ENCODE data around the gene TMEM134.

DNA sequence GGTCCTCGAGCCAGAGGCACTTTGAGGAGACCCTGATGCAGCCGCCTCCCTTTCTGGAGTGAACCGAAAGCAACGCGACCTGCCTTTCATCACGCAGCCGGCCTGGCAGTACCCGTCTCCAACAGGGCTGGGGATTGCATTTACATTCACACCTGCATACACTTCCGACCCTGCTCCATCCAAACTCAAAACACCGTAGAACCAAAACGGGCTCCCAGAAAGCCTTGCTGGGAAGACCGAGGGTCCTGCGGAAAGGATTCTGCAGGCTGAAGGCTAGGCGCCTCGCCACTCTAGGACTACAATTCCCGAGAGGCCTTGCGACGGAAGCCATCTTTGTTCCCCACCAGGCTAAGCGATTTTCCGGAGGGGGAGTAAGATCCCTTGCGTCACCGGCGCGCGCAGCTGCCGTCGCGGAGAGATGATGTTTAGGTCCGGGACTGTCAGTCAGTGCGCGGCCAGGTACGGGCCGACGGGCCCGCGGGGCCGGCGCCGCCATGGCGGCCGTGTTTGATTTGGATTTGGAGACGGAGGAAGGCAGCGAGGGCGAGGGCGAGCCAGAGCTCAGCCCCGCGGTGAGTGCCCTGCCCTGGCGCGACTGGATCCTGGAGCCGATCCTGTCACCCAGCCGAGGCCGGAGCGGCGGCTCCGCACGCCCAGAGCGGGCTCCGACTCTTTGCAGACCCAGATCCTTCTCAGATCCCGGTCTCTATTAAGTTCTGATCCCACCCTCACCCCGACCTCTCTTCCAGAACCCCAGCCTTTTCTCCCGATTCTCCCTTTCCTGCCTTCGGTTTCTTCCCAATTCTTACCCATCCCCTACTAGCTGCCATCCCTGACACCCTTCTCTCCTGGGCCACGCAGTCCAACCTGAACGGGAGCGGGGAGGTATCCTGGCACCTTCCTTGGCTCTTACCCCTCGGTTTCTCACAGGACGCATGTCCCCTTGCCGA, 40.7 kb downstream of the TMEM134 start, which contains the start of gene RPS6KB2:
- TF ChIP-seq, protein P1, sequence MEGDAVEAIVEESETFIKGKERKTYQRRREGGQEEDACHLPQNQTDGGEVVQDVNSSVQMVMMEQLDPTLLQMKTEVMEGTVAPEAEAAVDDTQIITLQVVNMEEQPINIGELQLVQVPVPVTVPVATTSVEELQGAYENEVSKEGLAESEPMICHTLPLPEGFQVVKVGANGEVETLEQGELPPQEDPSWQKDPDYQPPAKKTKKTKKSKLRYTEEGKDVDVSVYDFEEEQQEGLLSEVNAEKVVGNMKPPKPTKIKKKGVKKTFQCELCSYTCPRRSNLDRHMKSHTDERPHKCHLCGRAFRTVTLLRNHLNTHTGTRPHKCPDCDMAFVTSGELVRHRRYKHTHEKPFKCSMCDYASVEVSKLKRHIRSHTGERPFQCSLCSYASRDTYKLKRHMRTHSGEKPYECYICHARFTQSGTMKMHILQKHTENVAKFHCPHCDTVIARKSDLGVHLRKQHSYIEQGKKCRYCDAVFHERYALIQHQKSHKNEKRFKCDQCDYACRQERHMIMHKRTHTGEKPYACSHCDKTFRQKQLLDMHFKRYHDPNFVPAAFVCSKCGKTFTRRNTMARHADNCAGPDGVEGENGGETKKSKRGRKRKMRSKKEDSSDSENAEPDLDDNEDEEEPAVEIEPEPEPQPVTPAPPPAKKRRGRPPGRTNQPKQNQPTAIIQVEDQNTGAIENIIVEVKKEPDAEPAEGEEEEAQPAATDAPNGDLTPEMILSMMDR (IDR thresholded peaks at IDR 0.05; ENCODE audit: low read depth, low read length, poor library complexity, severe bottlenecking): no peak
- no peak for TF ChIP-seq EZH2phosphoT487 (IDR thresholded peaks at IDR 0.05; ENCODE audit: borderline replicate concordance, low read length)
